Measurements from ENCODE around the gene LLGL2. TPM values are rescaled to one million over a fixed set of nuclear protein-coding genes. Genes with fewer than 3 reads are reported as not detected.

LLGL2 gene
- total and polyA plus RNA-seq, 9 donors = 0.20 to 45.4 (median 15.1) TPM

GRCh38 chr17:75617218-75617617, 91.7 kb downstream of the LLGL2 start:
- intact Hi-C loops (cut with DNase I) = no loop called here
- Histone ChIP-seq H3K36me3 (no peaks in the 10 kb centered on the region), H3K4me3 (no peak overlapping the region), H3K27ac (no peak overlapping the region), H3K27me3 (no peaks in the 10 kb centered on the region), H3K9me3 (no peaks in the 10 kb centered on the region), H3K4me1 (ENCODE audit: insufficient read depth) (no peaks in the 10 kb centered on the region)
- no peak for DNase-seq
- 89 to 93% (median 92%) methylated on average over 12 to 16 of the region's 16 CpGs for WGBS, 3 donors
- TF ChIP-seq EP300 (IDR thresholded peaks at IDR 0.05) = no peak
- no peak for TF ChIP-seq POLR2A (IDR thresholded peaks at IDR 0.05)
- TF ChIP-seq, protein P1, sequence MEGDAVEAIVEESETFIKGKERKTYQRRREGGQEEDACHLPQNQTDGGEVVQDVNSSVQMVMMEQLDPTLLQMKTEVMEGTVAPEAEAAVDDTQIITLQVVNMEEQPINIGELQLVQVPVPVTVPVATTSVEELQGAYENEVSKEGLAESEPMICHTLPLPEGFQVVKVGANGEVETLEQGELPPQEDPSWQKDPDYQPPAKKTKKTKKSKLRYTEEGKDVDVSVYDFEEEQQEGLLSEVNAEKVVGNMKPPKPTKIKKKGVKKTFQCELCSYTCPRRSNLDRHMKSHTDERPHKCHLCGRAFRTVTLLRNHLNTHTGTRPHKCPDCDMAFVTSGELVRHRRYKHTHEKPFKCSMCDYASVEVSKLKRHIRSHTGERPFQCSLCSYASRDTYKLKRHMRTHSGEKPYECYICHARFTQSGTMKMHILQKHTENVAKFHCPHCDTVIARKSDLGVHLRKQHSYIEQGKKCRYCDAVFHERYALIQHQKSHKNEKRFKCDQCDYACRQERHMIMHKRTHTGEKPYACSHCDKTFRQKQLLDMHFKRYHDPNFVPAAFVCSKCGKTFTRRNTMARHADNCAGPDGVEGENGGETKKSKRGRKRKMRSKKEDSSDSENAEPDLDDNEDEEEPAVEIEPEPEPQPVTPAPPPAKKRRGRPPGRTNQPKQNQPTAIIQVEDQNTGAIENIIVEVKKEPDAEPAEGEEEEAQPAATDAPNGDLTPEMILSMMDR (IDR thresholded peaks at IDR 0.05) = no peak

DNA sequence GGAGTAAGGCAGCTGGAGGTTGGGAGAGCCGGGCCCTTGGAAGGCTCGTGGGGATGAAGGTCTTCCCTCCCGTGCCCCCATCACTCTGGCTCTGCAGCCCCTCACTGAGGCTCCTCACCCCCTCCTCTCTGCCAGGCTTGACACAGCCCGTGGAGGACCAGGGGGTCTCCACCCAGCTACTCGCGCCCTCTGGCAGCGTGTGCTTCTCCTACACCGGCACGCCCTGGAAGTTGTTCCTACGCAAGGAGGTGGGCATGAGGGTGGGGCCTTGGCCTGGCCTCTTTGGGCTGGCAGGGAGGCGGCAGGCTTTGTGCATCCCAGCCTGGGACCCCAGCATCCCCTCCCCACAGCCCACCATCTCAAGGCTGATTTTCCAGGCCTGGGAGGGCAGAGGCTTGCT, 92.2 kb downstream of the LLGL2 start:
- Histone ChIP-seq H3K27ac (no peak overlapping the region), H3K4me3 (no peak overlapping the region), H3K36me3 (no peaks in the 10 kb centered on the region), H3K9me3 (no peaks in the 10 kb centered on the region), H3K27me3 (no peaks in the 10 kb centered on the region), H3K4me1 (ENCODE audit: insufficient read depth) (no peaks in the 10 kb centered on the region)
- no peak for DNase-seq
- intact Hi-C loops (cut with DNase I) = no loop called here
- 87 to 90% (median 90%) methylated on average over 10 to 11 of the region's 11 CpGs for WGBS, 3 donors
- TF ChIP-seq, protein P1 (IDR thresholded peaks at IDR 0.05) = no peak
- TF ChIP-seq EP300 (IDR thresholded peaks at IDR 0.05) (no peak), POLR2A (IDR thresholded peaks at IDR 0.05) (no peak)

- no peak for TF ChIP-seq POLR2A (IDR thresholded peaks at IDR 0.05)
- TF ChIP-seq, protein P1 (IDR thresholded peaks at IDR 0.05) = no peak
- no peak for TF ChIP-seq EP300 (IDR thresholded peaks at IDR 0.05)
- H3K9me3 ChIP-seq = no peaks in the 10 kb centered on the region
- H3K4me1 ChIP-seq (ENCODE audit: insufficient read depth) = no peaks in the 10 kb centered on the region
- H3K27ac ChIP-seq = no peak overlapping the region
- H3K4me3 ChIP-seq = no peak overlapping the region
- intact Hi-C loops (cut with DNase I) = no loop called here
- H3K36me3 ChIP-seq = no peaks in the 10 kb centered on the region
- 80 to 84% (median 80%) methylated on average over 30 to 36 of the region's 36 CpGs for WGBS, 3 donors
- no peaks in the 10 kb centered on the region for H3K27me3 ChIP-seq
- DNase-seq = no peak
Observed at GRCh38 chr17:75619506-75620431, 94.3 kb downstream of the LLGL2 start.

- Histone ChIP-seq H3K4me1 (ENCODE audit: insufficient read depth) (no peaks in the 10 kb centered on the region), H3K9me3 (no peaks in the 10 kb centered on the region), H3K27me3 (no peaks in the 10 kb centered on the region), H3K36me3 (no peaks in the 10 kb centered on the region), H3K27ac (no peak overlapping the region), H3K4me3 (no peak overlapping the region)
- no peak for DNase-seq
- TF ChIP-seq POLR2A (IDR thresholded peaks at IDR 0.05) = no peak
- no peak for TF ChIP-seq EP300 (IDR thresholded peaks at IDR 0.05)
- TF ChIP-seq, protein P1 (IDR thresholded peaks at IDR 0.05) = no peak
- 80 to 88% (median 81%) methylated on average over 4 of the region's 4 CpGs for WGBS, 3 donors
- intact Hi-C loops (cut with DNase I) = no loop called here
Observed at GRCh38 chr17:75621489-75621888, 96.0 kb downstream of the LLGL2 start.
